GM10266 (cell line): ENCODE results near the gene BRAP.
"Not testable (repeated sequence)": the region's sequence is repeated elsewhere in the genome, so short reads cannot be mapped to it uniquely, and the experiment has no call there.

Experiments
- DNase-seq: peaks from one replicate; pipeline ENCODE4 v3.0.0; 2012; ENCODE audit errors: extremely low spot score
- TF ChIP-seq, protein P1 (sequence below): IDR thresholded peaks from 2 replicates; pipeline ENCODE4 v1.5.1; 2012; ENCODE audit warnings: mild to moderate bottlenecking, low read depth; ENCODE audit not compliant: control insufficient read depth, insufficient read depth; ENCODE audit errors: missing control alignments

BRAP gene

DNA sequence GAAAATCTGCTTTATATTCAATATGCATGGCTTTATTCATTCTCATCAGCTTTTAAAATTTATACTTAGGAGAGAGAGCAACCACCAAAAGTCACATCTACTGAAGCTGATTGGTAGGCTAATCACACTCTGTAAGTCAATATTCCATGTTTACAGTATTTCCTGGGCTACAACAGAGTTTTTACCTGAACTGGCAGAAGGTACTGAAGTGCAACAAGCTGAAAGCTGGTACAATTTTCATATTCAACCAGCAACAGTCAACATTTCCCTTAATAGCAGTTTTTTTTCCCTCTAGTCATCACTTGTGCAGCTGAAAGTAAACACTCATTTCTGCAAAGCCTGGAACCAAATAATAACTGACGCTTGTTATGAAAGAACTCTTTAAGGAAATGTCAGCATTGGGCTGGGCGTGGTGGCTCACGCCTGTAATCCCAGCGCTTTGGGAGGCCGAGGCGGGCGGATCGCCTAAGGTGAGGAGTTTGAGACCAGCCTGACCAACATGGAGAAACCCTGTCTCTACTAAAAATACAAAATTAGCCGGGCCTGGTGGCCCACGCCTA lies 12.9 kb downstream of the BRAP start:
- DNase-seq = no peak
- TF ChIP-seq, protein P1, sequence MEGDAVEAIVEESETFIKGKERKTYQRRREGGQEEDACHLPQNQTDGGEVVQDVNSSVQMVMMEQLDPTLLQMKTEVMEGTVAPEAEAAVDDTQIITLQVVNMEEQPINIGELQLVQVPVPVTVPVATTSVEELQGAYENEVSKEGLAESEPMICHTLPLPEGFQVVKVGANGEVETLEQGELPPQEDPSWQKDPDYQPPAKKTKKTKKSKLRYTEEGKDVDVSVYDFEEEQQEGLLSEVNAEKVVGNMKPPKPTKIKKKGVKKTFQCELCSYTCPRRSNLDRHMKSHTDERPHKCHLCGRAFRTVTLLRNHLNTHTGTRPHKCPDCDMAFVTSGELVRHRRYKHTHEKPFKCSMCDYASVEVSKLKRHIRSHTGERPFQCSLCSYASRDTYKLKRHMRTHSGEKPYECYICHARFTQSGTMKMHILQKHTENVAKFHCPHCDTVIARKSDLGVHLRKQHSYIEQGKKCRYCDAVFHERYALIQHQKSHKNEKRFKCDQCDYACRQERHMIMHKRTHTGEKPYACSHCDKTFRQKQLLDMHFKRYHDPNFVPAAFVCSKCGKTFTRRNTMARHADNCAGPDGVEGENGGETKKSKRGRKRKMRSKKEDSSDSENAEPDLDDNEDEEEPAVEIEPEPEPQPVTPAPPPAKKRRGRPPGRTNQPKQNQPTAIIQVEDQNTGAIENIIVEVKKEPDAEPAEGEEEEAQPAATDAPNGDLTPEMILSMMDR = no peak

DNA sequence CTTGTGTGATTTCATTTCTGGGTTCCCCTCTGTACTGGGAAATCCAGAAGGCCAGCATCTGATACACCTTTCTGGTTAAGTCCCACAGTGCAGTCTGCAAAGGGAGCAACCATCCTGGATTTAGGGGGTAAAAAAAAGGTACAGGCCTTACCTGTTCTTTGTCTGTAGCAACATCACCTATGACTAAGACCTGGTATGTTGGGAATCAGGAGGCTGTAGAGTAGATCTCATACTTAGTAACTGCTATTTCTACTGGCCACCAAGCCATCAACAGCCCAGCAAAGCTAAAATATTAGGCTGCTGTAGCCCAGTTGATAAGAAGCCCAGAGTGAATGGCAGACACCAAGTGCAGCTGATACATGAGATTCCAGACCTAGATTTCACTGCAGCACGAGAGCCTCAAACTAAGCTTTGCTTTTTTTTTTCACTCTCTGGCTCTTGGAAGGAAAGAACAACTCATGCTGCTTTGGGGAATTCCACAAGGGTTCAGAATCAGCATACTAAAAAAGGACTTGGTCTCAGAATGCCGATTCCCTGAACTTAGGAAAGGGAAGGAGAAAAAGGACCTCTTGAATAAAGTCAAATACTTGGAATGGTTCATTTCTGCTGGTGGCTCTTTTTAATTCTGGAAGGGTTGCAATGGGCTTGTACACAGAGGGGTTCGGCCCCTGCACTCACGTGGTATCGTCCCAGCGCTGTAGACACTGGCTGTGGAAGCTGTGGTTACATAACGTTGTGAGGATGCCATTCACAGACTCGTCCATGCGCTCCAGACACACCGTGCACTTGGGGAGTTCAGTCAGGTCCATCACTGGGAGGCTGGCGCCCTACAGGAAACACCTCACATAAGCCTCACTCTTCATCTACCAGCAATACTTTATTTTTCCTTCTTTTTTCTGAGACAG lies 20.5 kb downstream of the BRAP start:
- DNase-seq = no peak
- TF ChIP-seq, protein P1 = no peak

DNA sequence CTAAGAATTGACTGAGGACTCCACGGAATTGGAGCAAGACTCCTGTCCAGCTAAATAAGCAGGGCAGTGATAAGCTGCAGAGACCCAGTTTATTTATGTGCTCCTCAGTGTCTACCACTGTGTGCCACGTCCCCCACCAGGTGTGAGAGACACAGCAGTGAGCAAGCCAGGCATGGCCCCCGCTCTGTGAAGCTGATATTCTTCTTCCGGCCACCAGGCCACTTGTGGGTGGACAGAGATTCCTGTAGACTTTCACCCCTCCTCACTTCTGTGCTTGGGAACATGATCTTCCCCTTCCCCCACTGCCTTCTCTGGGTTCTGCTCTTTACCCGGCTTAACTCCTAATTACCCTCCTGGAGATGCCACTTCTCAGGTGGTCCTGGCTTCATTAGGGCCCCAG lies 21.3 kb downstream of the BRAP start:
- TF ChIP-seq, protein P1 = no peak
- no peak for DNase-seq

DNA sequence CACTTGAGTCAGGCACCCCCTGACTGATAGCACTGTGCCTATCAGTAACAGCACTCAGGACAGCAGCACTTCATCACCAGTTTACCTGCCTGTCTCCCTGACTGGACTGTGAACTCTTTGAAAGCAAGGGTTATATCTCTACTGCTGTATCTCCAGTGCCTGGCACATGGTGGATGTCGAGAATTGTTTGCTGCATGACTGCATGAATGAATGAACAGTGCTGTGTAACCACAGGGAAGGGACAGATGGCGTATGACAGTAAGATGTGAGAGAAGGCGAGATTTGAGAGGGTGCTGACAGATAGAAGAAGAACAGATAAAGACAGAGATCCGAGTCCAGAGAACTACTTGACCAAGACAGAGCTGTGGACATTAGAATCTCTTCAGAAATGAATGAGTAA lies 29.7 kb downstream of the BRAP start:
- no peak for DNase-seq
- TF ChIP-seq, protein P1 = no peak

DNA sequence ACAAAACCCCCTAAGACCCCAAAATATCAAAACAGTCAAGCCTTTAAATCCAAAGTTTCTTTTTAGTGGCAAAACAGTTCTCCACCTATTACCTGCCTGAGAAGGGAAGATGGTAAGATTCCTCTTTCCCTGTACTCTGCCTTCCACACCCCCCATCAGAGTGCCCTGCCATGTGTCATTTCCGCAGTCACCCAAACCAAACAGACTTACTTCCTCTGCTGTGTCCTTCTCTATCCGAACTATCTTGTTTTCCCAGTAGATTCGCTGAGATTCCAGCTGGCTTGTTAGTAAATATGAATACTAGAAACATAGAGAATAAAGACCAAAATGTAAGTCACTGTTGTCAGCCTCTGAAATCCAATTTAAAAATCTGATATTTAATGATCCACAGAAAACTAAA lies 30.4 kb downstream of the BRAP start:
- TF ChIP-seq, protein P1 = no peak
- no peak for DNase-seq

DNA sequence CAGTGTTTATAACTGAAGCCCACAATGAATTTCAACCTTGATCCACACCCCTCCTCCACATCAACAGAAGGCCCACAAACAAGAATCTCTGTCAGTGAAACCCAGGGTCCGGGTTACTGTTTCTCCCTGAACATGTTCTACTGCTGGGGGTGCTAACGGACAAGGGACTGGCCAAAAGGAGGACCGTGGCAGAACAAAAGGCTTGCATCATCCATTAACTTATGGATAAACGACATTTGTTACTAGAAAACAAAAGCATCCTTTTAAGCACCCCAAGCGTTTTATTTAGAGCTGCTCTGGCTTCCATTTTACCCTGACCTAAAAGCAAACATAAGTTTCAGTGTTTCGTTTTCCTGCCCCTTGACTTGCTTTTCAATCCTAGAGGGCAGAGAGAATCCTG lies 32.2 kb downstream of the BRAP start:
- no peak for DNase-seq

DNA sequence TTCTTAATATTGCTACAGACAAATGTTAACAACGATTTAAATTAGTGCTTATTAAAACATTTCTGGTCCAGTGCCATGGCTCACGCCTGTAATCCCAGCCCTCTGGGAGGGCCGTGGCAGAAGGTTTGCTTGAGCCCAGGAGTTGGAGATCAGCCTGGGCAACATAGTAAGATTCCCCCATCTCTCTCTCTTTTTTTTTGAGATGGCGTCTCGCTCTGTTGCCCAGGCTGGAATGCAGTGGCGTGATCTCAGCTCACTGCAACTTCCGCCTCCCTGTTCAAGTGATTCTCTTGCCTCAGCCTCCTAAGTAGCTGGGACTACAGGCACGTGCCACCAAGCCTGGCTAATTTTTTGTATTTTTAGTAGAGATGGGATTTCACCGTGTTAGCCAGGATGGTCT lies 33.2 kb downstream of the BRAP start:
- not testable (repeated sequence) for DNase-seq

More for the DNA sequence above, 32.2 kb downstream of the BRAP start:
- TF ChIP-seq, protein P1 = no peak

DNA sequence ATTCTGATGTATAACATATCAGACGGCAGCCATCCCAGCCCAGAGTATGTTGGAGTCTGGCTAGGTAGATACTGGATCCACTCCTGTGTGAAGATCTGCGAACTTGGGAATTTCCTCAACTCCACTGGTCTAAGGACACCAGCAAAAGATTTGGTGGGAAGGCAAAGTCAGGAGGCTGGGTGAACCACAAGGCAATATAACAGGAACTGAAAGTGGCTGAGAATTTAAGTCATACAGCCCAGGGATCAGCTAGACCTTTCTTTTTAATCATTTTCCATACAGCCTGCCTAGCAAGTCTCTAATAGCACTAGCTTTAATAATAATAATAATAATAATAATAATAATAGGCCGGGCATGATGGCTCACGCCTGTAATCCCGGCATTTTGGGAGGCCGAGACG lies 34.8 kb downstream of the BRAP start:
- DNase-seq = no peak
- TF ChIP-seq, protein P1 = no peak
